HepG2 (cell line): ENCODE results near the gene PLCB4.

Experiments
- ASH2L ChIP-seq: fragments of 300-600, 200-600 bp; sonication (generic); IDR thresholded peaks from 2 replicates; pipeline ENCODE4 v1.7.0; 2017; ENCODE audit warnings: low read depth, mild to moderate bottlenecking, moderate library complexity, mixed read lengths, low read length; ENCODE audit not compliant: insufficient read length
- POLR2AphosphoS2 ChIP-seq: IDR thresholded peaks from 2 replicates; pipeline ENCODE4 v1.6.1; 2011; ENCODE audit warnings: low read depth, low read length, improper control_type of control experiment

DNA sequence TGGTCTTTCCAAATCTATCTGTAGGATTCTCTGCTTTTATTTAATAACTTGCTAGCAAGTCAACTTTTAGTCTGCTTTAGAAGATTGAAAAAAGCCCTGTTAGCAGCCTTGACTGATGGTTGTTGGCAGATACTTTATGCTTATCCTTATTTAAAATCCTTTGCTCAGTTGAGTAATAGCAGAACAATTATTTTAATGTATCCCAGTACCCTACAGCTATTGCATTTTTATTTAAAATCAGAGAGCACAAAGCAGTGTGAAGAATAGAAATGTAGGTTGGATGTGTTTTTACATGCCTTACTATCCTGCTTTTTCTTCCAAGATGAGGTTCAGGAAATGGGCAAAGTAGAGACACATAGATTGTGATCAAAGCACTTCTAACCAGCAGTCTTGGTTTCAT lies 298.4 kb downstream of the PLCB4 start:
- no peak for TF ChIP-seq POLR2AphosphoS2
- TF ChIP-seq ASH2L, result no peak
